ENCODE measurements around the gene NSMCE4A.
"Not testable (repeated sequence)": the region's sequence is repeated elsewhere in the genome, so short reads cannot be mapped to it uniquely, and the experiment has no call there.

The NSMCE4A gene

DNA sequence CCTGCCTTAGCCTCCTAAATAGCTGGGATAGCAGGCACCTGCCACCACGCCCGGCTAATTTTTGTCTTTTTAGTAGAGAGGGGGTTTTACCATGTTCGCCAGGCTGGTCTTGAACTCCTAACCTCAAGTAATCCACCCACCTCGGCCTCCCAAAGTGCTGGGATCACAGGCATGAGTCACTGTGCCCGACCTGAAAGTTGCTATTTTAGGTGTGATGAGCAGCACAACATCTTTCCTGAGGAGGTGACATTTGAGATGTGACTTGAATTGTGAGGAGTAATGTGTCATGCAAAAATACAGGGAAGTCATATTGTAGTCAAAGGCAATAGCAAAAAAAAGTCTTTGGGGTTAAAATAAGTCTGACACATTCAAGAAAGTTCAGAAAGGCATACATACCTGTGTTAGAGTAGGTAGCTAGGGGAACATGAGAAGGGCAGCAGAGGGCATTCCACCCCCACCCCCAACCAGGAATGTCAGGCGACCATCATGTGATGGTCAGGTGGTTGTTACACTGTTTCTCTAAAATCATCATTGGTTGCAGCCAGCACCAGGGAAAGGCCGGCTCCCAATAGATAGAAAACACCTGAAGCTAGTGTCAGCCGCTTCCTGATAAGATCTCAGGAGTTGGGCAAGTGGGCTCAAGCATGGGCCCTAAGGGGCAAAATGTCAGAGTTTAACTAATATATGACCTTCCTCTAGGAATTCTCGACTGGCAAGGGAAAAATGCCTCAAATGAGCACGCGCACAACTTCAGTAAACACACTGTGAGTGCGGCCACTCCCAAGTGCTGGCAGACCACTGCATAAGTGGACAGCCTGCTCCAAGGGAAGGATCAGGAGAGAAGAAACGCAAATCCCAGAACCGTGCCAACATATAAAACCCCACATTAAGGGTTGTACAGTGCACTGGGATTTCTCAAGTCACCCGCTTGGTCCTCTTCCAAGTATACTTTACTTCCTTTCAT lies 13.6 kb upstream of the NSMCE4A start, which contains the start of gene TACC2:
Gene TACC2, plus strand, starts transcription at position 803 of the 964 bp plus-strand sequence. CDS start 32,819 bp downstream, outside the sequence.
- FAIRE-seq: no peak

DNA sequence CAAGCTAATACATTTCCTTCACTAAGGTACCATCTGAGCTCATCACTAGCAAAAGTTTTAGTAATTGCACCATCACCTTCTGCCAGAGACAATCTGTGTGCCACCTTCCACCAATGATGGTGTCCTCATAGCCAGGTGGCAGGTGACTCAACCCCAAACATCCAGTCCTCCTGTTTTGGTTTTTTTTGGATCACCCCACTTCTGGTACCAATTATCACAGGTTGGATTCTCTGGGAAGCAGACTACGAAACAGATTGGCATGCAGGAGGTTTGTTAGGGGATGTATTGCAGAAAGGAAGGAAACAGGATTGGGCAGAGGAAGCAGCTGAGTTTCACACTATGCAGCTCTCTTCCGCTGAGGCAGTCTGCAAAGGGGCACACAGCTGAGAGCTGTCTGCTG lies 9.4 kb upstream of the NSMCE4A start:
- no peak for FAIRE-seq

DNA sequence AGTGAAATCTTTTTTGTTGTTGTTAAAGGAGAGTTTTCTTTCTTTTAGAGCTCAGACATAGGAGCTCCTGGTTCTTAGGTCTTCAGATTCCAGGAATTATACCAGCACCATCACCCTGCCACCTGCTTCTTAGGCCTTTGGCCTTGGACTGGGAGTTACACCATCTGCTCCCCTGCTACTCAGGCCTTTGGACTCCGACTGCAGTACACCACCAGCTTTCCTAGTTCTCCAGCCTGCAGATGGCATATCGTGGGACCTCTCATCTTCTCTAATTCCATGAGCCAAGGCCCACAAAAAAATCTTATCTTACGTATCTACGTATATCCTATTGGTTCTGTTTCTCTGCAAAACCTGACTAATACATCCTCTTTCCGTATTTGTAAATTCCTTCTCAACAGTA lies 8.8 kb upstream of the NSMCE4A start:
- FAIRE-seq: no peak

DNA sequence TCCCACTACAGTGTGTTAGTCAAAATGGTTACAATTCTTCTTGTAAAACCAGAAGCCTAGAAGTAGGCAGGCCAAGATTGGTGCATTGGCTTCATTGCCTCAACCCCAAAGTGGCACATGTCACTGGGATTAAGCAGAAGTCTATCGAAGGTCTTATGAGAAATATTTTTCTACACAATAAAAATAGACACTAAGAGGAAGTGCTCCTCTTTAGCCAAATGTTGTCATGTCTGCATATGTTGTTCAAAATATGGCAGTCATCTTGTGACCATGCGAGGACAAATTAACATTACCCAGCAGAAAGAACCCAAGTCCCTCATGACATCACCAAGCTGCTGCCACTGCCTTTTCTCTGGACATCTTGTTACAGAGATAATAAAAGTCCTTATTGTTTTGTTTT lies 6.3 kb upstream of the NSMCE4A start:
- no peak for FAIRE-seq

DNA sequence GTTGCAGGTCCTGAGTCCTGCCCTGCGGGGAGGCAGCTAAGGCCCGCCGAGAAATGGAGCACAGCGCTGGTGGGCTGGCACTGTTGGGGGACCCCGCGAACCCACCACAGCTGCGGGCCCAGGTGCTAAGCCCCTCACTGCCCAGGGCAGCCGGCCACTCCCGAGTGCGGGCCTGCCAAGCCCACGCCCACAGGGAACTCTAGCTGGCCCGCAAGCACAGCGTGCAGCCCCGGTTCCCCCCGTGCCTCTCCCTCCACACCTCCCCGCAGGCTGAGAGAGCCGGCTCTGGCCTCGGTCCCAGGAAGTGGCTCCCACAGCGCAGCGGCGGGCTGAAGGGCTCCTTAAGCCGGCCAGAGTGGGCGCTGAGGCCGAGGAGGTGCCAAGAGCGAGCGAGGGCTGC lies 3.5 kb upstream of the NSMCE4A start:
- FAIRE-seq: no peak

DNA sequence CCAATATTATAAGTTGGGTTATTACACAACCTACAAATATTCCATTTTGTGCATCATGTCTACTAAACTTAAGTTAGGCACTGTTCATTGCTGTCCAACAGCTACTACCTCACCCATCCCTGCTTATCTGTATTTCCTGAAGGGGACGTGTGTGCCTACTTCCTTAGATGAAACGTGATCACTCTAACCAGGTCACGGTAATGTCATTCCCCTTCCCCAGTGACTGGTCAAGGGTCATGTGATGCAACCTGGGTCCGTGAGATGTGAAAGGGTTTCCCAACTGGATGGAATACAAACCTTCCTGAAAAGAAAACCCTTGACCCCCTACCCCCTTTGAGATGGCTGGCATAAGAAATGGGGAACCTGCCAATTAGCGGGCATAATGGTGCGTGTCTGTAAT lies 1.6 kb upstream of the NSMCE4A start:
- no peak for FAIRE-seq

DNA sequence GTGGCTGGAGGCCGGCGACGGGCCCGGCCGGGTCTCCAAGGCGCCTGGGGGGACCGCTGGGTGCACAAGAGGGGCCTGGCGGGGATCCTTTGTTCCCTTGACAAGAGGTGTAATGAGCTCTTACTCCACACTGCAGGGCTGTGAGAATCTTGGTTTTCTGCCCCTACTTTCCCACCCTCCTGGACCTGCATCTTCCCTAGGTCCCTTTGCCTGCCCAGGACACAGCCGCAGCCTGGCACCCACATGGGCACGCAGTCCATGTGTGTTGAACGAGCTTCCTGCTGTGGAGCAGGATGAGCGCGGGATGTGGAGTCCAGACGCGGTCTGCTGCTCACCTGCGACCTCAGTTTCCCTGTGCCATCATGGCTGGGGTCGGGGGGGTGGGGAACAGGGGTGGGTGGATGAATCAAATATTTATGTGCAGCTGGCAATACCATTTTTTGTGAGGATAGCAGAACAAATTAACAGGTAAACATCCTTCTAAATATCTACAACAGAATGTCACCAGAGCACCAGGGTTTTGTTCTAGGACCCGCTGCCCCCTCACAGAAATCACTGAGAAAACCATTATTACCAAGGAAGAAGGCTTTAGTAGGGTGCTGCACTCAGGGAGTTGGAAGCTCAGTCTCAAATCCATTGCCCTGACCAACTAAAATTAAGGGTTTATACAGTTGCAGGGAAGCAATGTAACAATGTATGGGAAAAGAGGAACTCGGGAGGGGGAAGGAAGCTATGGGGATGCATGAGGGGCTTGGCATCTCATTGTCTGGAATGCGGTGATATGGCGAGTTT lies 474 bp upstream of the NSMCE4A start:
- no peak for FAIRE-seq

DNA sequence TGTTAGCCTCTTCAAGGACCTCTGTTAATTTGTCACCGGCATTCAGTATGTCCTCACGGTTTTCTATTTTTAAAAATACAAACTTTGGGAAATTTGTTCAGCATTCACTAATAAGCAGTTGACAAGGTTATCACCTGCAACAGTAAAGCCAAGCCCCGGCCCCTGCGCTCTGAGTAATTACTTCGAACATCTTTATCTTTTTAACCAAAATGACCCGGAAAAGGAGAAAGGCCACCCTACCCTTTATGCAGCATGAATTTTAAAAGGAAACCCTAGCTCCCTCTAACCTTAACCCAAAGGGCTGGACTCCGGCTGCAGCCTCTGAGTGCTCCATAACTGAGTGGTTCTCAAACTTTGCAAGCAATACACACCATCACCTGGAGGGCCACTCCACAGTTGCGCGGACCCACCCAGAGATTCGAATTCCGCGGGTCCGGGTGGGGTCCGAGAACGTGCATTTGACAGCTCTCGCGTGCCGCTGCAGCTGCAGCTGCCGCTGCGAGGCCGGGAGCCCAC lies 940 bp downstream of the NSMCE4A start:
- FAIRE-seq: no peak

DNA sequence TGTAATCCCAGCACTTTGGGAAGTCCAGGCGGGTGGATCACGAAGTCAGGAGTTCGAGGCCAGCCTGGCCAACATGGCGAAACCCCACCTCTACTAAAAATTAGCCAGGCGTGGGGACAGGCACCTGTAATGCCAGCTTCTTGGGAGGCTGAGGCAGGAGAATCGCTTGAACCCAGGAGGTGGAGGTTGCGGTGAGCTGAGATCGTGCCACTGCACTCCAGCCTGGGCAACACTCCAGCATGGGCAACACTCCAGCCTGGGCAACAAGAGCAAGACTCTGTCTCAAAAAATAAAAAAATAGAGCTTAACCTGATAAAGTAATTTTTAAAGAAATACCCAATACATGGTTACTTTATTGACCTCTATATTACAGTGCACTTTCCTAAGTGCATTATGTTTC lies 5.9 kb downstream of the NSMCE4A start:
- FAIRE-seq: not testable (repeated sequence)

DNA sequence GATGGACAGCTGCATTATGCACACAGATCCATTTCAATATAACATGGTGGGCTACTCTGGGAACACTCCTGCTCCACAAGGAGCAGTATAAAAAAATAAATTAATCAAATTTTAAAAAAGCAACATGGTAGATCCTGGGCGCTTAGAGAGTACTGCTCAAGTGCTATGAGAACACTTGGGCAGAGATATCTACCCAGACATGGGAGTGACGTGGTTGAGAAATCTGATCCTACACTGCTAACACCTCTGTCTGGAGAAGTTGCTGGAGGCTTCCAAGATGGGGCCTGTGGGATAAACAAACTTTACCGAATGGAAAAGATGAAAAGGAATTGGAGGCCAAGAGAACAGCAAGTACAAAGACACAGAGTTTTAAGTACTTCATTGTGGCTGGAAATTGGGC lies 9.0 kb downstream of the NSMCE4A start:
- no peak for FAIRE-seq

DNA sequence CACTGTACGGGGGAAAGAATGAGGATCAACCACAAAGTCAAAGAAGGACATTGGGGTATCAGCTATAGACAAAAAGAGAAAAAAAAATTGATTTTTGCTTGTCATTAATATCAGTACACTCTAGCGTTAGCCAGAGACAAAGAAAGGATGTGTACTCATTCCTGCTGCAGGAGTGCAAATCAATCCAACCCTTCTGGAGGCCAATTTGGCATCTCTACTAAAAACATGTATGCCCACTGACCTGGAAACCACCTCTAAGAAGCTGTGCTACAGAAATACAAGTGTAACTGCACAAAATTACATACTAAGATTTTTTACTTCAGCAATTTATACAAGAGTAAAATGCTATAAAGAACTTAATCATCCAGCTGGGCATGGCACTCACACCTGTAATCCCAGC lies 13.6 kb downstream of the NSMCE4A start:
- no peak for FAIRE-seq

DNA sequence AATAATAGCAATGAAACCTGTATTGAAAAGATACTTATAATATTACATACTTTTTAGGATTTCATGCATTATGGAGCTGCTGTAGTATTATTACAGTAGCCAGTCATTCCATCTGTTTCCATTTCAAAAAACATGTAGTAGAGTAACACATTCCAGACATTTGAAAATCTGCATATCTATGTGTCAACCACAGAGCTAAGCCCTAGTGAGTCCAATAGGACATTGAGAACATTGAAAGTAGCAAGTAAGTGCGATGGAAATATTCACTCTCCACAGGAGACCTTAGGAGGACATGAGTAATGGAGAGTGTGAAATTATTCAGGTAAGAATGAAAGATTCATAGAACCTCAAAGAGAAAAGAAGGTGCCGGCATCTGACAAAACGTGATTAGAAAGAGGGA lies 15.3 kb downstream of the NSMCE4A start:
- FAIRE-seq: no peak

DNA sequence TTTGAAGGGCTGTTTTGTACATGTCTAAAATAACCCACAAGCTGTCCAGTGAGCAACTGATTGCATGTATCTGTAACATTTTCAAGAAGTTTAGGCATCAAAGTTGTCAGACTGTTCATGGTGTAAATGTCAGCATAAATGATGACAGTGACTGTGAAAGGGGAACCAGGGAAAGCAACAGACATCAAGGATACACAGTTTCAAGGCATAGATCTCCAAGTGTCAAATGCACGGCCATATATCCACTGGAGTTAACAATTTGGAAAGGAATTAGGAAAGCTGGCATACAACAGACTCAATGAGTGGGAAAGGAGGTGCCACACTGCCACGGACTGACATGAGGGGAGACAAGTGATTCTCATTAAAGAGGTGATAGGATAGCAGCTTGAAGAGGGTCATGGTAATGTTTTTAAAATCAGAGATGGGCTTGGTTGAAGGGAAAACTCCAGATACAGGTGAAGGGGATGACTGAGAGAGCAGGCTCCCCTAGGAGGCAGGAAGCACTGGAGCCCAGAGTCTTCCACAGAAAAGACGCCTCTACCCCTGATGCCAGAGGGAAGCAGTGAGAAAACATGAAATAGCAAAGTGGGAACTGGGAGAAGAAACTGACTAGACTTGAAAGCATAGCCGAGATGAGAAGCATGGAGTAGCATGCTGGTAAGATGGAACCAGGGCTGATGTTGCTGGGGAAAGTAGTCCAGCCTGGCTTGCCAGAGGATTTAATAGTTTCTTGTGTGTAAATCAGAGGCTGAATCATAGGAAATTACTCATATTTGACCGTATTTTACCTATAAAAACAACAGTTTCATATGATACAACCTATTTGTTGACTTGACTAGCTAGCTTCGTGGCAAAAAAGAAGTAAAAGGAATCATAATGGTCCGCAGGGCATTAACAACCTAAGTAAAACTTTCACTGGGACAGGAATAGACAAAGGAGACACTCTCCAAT lies 18.6 kb downstream of the NSMCE4A start:
- FAIRE-seq: no peak

DNA sequence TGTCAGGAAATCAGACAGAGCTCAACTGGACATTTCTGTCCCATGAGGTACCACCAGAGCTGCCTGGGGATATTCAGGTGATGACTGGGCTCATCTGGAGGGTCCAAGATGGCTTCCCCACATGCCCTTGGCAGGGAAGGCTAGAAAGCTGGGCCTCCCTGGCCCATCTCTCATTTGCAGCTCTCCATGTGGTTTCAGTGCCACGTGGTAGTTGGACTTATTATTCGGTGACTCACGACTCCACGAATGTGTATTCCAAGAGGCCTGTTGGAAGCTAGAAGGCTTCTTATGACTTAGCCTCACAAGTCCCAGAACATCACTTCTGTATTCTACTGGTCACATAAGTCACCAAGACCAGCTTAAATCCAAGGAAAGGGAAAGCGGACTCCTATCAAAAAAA lies 22.8 kb downstream of the NSMCE4A start:
- no peak for FAIRE-seq

DNA sequence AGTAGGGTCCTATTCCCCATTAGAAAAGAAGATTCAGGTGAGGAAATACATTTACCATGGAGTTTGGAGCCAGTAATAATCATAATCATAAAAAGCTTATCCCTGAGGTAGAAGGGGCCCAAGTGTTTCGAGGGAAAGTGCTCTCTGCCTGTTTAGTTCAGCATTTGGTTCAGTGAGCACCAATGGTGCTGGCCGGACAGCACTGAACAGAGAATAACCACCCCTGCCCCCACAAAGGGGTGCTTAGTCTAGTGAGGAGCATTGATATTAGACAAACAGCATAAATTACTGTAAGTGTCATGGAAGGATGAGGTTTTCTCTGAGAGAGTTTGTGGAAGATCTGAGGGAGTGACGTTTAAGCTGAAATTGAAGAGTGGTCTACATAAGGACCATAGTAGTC lies 25.6 kb downstream of the NSMCE4A start:
- FAIRE-seq: no peak

DNA sequence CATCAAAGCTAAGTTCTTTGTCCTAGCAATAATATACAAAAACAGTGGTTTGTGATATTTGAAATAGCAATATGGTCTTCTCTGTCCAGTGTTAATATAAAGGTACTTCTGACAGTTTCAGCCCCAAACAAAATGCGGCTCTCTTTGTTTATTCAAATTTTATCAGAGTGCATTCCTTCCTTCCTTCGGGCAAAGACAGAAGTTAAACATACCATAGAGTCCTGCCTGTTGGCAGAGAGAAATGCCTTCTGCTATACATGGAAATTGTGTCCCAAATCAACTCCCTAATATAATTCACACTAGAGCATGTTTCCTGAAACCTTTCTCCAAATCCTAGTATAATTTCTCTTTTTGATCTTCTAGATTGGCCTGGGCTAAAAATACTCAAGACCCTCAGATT lies 26.0 kb downstream of the NSMCE4A start:
- peak; percentile 11 for FAIRE-seq

DNA sequence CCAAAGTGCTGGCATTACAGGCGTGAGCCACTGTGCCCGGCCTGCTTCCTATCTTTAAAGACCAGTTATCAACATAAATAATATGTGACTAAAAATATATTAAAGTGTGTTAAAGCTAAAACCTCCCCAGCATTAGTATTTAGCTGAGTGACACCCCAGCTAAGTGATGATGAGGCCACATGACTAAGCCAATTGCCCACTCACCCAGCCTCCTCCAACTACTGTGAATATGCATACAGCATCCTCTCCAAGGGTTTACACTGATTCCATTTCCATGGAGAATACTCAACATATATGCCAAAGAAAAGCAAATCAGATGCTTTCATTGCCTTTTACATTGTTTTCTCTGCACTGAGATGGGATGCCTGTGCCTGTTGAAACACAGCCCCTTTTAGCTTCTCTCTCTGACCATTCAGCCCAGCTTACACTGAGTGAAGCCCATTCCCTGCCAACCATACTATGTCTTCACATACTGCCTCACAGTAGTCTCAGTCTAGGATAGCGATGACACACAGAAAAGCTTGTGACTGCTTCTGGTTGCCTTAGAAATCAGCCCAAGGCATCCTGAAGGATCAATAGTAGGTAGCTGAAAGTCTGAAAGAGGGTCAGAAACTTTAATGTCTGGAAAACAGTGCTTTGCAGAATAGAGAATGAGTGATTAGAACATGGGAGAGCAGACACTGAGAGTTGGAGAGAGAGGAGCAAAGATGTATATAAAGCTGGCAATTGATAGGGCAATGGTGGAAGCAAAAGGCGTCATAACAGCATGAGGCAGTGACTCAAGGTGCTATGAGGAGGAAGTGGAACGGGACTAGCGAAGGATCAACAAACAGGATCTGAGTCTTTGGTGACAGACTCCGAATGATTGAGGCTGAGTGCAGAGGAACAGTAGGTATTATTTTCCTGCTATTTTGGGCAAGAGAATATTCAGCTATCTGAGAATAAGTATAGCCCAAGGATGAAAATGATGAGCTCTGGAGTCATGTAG lies 27.4 kb downstream of the NSMCE4A start:
- no peak for FAIRE-seq

DNA sequence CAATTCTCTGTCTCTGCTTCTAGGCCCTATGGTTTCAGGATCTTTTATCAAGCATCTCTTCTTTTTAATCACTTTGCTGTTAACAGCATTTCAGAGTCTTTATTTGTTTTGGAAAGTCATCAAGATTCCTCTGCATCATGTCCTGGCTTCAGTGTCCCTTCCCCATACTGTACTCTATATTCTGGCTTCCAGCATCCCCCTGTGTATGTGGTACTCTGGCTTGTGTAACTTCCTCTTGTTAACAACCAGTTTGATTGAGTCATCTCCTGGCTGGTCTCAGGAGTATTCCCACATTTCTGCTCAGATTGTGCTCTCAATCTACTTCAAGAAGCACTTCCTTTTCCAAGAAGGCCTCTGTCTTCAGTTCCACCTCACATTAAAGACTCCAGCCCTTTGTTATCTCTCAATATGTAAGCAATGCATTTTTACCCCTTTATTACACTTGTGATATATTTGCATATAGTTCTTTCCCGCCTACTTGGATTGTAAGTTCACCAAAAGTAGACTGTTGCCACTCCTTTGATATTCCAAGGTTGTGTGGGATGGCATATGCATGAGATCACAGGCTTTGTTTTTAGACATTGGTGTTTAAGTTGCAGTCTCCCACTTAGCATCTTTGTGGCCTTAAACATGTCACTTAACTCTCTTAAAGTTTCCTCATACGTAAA lies 32.1 kb downstream of the NSMCE4A start:
- FAIRE-seq: no peak

DNA sequence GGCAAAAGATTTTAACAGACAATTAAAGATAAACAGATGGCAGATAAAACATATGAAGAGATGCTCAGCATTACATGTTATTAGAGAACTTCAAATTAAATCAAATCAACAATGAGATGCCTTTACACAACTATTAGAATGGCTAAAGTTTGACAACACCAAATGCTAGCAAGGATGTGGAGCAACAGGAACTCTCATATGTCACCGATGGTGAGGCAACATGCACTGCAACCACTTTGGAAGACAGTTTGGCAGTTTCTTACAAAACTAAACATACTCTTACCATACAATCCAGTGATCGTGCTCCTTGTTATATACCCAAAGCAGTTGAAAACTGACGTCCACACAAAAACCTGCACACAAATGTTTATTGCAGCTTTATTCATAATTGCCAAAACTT lies 33.5 kb downstream of the NSMCE4A start:
- no peak for FAIRE-seq

DNA sequence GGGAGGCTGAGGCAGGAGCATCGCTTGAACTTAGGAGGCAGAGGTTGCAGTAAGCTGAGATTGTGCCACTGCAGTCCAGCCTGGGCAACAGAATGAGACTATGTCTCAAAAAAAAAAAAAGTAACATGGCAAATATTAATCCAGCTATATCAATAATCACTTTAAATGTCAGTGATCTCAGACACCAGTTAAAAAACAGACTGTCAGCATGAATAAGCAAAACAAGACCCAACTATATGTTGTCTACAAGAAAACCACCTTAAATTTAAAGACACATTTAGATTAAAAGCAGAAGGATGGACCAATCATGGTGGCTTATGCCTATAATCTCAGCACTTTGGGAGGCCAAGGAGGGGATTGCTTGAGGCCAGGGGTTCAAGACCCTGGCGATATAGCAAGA lies 38.7 kb downstream of the NSMCE4A start:
- no peak for FAIRE-seq

DNA sequence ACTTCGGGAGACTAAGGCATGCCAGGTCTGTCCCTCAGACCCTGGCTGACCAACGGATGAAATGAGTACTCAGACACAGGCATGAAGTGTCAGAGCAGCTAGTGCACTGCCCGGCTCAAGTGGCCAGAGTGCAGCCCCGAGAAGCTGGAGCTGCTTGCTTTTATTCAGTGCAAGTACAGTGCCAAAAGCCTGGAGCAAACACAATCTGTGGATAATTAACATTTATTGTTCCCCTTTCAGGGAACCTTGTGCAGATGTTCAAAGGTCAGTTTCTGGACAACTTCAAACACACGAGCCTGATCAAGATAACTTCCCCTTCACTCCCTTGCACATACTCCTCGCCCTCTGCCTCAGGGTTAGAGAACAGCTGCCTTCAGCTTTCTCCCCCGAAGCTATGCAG lies 39.3 kb downstream of the NSMCE4A start:
- FAIRE-seq: no peak

Measured in A204.1 (cell line).